Hindlimb muscle (tissue), 1 donor: Measurements from ENCODE around the gene UPK3A. TPM values are rescaled to one million over a fixed set of nuclear protein-coding genes. Genes with fewer than 3 reads are reported as not detected.
"Not testable (repeated sequence)": the region's sequence is repeated elsewhere in the genome, so short reads cannot be mapped to it uniquely, and the experiment has no call there.

ENCODE experiments used
- DNase-seq: peaks from one replicate; pipeline ENCODE4 v3.0.0-alpha.2; 2013
- polyA plus RNA-seq: library from polyadenylated mRNA; unstranded; fragments of 120-200 nt; gene quantifications from one replicate; pipeline ENCODE4 v1.2.1, GENCODE V29; 2013; ENCODE audit not compliant: insufficient read length

UPK3A gene
- polyA plus RNA-seq, 1 donor, result not detected

GRCh38 chr22:45257941-45258340 lies 26.8 kb upstream of the UPK3A start:
- not testable (repeated sequence) for DNase-seq

GRCh38 chr22:45259754-45260394 lies 24.9 kb upstream of the UPK3A start:
- DNase-seq, result no peak

- not testable (repeated sequence) for DNase-seq
Measured at GRCh38 chr22:45260395-45260759, 24.4 kb upstream of the UPK3A start.

- DNase-seq, result no peak
Measured at GRCh38 chr22:45261407-45262088, 23.2 kb upstream of the UPK3A start.

GRCh38 chr22:45262195-45262930 lies 22.4 kb upstream of the UPK3A start:
- no peak for DNase-seq

GRCh38 chr22:45262931-45263462 lies 21.8 kb upstream of the UPK3A start:
- no peak for DNase-seq

- DNase-seq, result no peak
Measured at GRCh38 chr22:45263463-45264269, 21.1 kb upstream of the UPK3A start.

- DNase-seq, result no peak
Measured at GRCh38 chr22:45265535-45265934, 19.2 kb upstream of the UPK3A start.

GRCh38 chr22:45268167-45268957 lies 16.4 kb upstream of the UPK3A start:
- no peak for DNase-seq

- DNase-seq, result peak; percentile 90
Measured at GRCh38 chr22:45268958-45269844, 15.5 kb upstream of the UPK3A start.

- no peak for DNase-seq
Measured at GRCh38 chr22:45270095-45271020, 14.4 kb upstream of the UPK3A start.

- DNase-seq, result peak; percentile 65
Measured at GRCh38 chr22:45271667-45272201, 13.0 kb upstream of the UPK3A start.

GRCh38 chr22:45272498-45272897 lies 12.3 kb upstream of the UPK3A start:
- no peak for DNase-seq

GRCh38 chr22:45273452-45274075 lies 11.2 kb upstream of the UPK3A start:
- DNase-seq, result no peak

- no peak for DNase-seq
Measured at GRCh38 chr22:45276507-45277105, 8.1 kb upstream of the UPK3A start.

GRCh38 chr22:45277720-45278119 lies 7.0 kb upstream of the UPK3A start:
- DNase-seq, result not testable (repeated sequence)

- no peak for DNase-seq
Measured at GRCh38 chr22:45278125-45278524, 6.6 kb upstream of the UPK3A start.

GRCh38 chr22:45280587-45280980 lies 4.2 kb upstream of the UPK3A start:
- no peak for DNase-seq
